Stimulated activated CD4-positive, alpha-beta T cell treated with anti-CD3 and anti-CD28 coated beads, TNF-alpha, amount 100 ng/mL, for 48 hours (primary cell): Measurements from ENCODE around the gene RPLP1.
A peak's percentile ranks its signal among the peaks of the same experiment; 100 is the strongest.
"Not testable (repeated sequence)": the region's sequence is repeated elsewhere in the genome, so short reads cannot be mapped to it uniquely, and the experiment has no call there.

ENCODE experiments used
- DNase-seq, 3 donors: peaks; one replicate each; pipeline ENCODE4 v3.0.0-alpha.2; 2020; ENCODE audit warnings: low read depth in 3 of 3

Gene RPLP1

GRCh38 chr15:69436951-69437350, 15.7 kb upstream of the RPLP1 start:
- DNase-seq = no peak

DNA sequence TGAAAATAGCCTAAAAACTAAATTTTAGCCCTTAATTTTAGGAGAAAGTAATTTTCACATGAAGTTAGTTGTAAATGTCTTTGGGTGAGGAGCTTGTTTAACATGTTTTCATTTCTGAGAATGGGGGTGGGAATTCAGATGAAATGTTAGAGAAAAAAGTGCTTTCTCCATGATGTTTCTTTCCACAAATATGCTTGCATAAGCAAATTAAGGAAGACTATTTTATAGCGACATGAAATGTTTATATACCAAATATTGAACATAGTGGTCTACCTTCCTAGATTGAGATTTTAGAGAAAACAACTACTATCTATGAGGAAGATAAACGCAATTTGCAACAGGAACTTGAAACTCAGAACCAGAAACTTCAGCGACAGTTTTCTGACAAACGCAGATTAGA, 13.0 kb upstream of the RPLP1 start:
- DNase-seq = no peak

DNA sequence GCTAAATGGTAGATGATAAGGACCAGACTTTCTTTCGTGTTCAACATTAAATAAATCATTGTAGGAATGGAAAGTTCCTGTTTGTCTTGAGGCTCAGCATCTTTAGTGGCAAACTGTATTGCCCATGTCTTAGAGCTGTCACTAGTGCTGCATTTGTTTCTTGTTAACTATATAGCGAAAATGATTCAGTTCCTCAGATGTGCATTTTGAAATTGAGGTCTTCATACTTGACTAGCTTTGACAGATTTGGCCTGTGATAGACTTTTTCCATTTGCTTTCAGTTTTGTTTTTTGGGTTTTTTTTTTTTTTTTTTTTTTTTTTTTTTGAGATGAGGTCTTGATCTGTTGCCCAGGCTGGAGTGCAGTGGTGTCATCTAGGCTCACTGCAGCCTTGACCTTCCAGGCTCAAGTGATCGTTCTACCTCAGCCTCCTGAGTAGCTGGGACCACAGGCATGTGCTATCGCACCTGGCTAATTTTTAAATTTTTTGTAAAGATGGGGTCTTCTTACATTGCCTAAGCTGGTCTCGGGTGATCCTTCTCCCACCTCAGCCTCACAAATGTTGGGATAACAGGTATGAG, 9.5 kb upstream of the RPLP1 start:
- DNase-seq = no peak

DNA sequence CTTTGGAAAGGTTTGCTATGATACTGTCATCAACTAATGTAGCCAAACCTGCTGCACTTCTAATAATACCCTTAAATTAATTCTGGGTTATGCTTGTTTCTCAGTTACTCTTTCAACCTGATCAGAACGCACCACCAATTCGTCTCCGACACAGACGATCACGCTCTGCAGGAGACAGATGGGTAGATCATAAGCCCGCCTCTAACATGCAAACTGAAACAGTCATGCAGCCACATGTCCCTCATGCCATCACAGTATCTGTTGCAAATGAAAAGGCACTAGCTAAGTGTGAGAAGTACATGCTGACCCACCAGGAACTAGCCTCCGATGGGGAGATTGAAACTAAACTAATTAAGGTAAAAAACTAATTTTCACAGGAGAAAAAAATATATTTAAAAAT, 7.9 kb upstream of the RPLP1 start:
- no peak for DNase-seq

- DNase-seq = no peak
Observed at GRCh38 chr15:69446953-69447352, 5.7 kb upstream of the RPLP1 start.

- not testable (repeated sequence) for DNase-seq
Observed at GRCh38 chr15:69450221-69450620, 2.4 kb upstream of the RPLP1 start.

DNA sequence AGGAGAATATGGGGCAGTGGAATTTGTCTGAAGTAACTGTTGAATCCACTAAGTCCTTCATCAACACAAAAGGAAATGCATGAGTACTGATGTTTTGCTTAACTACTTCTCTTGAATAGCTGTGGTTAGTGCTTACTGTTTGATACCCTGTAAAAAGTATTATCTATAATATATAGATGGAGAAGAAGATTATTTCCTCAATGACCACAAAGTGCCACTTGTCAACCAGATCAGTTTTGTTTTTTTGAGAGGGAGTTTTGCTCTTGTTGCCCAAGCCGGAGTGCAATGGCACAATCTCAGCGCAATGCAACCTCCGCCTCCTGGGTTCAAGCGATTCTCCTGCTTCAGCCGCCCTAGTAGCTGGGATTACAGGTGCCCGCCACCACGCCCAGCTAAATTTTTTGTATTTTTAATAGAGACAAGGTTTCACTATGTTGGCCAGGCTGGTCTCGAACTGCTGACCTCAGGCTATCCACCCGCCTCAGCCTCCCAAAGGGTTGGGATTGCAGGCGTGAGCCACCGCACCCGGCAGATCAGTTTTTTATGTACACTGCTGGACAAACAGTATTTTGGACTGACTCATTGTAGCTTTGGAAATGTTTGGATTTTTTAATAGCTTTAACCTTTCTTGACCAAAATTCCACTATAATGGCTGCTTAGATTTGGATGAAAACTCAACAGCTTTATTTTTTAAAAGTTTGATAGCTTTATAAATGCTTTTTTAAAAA, 1.5 kb upstream of the RPLP1 start:
- no peak for DNase-seq

DNA sequence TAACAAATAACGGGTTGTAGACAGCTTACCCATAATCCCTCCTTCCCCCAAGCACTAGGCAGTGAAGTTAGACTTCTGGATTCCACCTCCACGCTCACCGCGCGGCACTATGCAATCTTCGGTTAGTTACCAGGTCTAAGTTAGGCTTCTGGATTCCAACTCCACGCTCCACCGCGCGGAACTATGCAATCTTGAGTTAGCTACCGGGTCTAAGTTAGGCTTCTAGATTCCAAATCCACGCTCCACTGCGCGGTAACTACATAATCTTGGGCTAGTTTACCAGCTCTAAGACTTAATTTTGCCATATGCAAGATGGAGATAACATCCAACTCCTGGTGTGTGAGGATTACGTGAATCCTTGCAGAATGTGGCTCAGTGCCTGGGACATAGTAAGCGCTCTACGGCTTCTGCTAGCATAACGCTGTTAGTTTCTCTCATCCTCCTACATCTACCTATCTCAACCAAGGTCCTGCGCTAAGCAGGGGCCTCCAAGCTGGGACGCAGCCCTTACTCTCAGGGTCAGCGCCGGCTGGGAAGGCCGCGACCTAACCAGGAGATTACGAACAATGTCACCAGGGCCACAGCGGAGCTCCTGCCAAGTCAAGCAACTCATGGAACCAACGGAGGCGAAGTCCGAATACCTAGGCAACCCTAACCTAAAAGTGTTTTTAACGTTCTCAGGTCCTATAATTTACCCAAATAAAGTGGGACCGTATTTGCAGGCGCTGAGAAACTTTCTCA, 497 bp upstream of the RPLP1 start:
- DNase-seq = no peak

GRCh38 chr15:69454953-69455352, 2.3 kb downstream of the RPLP1 start:
- no peak for DNase-seq

GRCh38 chr15:69456208-69457166, 3.9 kb downstream of the RPLP1 start:
- DNase-seq = no peak

- no peak for DNase-seq
Observed at GRCh38 chr15:69457304-69458280, 5.0 kb downstream of the RPLP1 start.

DNA sequence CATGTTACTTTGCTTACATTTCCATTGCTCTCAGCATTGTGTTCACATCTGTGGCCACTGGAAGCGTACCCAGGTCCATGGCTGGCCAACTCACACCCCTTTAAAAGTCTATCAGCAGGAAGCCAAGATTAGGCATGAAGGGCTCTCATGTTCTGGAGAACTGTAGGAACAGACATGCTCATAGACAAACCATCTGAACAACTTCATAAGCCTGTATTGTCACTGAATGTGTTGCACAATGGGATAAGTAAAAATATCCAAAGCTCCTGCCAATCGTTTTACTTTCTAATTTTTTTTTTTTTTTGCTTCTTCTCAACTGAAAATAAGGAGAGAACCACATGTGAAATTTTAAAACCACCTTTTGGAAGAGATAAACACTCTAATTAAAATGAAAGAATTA, 6.4 kb downstream of the RPLP1 start:
- no peak for DNase-seq

DNA sequence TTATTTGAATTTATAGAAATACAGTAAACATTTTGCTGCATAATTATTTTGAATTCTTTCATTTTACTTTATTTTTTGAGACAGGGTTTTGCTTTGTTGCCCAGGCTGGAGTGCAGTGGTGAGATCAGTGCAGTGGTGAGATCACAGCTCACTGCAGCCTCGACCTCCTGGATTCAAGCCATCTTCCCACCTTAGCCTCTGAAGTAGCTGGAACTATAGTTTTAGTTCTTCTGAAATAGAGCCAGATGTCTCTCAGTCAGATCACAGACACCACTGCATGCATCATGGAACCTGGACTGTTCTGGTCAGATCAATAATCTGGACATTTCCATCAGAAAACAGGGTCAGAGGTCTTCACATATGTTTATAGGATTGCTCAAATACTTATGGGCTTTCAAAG, 7.9 kb downstream of the RPLP1 start:
- no peak for DNase-seq

GRCh38 chr15:69462030-69462492, 9.4 kb downstream of the RPLP1 start:
- no peak for DNase-seq

GRCh38 chr15:69462493-69463181, 10.0 kb downstream of the RPLP1 start:
- peak; percentile 86 to 91 (median 89) for DNase-seq

GRCh38 chr15:69463182-69463756, 10.7 kb downstream of the RPLP1 start:
- no peak for DNase-seq

GRCh38 chr15:69465253-69465652, 12.6 kb downstream of the RPLP1 start:
- DNase-seq = no peak

- DNase-seq = no peak
Observed at GRCh38 chr15:69466733-69467132, 14.1 kb downstream of the RPLP1 start.

GRCh38 chr15:69467636-69468035, 15.0 kb downstream of the RPLP1 start:
- no peak for DNase-seq
